Measurements from ENCODE around the gene DLGAP1. TPM values are rescaled to one million over a fixed set of nuclear protein-coding genes. Genes with fewer than 3 reads are reported as not detected.

Gene DLGAP1
- total and polyA plus RNA-seq, 9 donors, result 2.0 to 42.7 (median 3.8) TPM

DNA sequence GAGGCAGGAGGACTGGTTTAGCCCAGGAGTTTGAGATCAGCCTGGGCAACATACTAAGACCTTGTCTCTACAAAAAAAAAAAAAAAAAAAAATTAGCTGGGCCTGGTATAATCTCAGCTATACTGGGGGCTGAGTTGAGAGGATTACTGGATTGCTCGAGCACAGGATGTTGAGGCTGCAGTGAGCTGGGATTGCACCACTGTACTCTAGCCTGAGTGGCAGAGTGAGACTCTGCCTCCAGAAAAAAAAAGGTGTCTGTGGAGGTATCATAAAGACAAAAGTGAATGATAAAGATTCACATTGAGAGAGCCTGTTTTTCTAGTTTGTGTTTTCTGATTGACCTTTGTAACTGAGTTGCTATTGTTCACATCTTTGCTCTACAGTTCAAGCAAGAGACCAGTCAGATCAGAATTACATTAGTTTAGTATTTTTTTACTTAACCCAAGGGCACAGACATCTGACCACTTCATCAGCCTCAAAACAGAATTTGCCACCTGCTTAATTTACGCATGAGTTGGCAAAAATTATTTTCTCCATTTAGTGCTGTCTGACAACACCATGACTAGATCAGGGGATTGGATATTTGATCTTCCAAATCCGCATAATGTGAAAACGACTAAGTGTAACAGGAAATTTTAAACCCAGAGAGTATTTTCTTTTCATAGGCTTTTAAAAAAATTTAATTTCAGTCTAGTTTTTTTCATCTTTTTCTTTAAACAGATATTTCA, 734.1 kb downstream of the DLGAP1 start:
- Histone ChIP-seq H3K4me1 (ENCODE audit: insufficient read depth) (peaks cover 2% of the 10 kb centered on the region), H3K27me3 (no peaks in the 10 kb centered on the region), H3K9me3 (no peaks in the 10 kb centered on the region), H3K36me3 (no peaks in the 10 kb centered on the region), H3K27ac (no peak overlapping the region), H3K4me3 (no peak overlapping the region)
- WGBS, 3 donors, result 92 to 94% (median 92%) methylated on average over 4 of the region's 4 CpGs
- no peak for DNase-seq
- TF ChIP-seq POLR2A (IDR thresholded peaks at IDR 0.05) (no peak), EP300 (IDR thresholded peaks at IDR 0.05) (no peak)
- TF ChIP-seq, protein P1, sequence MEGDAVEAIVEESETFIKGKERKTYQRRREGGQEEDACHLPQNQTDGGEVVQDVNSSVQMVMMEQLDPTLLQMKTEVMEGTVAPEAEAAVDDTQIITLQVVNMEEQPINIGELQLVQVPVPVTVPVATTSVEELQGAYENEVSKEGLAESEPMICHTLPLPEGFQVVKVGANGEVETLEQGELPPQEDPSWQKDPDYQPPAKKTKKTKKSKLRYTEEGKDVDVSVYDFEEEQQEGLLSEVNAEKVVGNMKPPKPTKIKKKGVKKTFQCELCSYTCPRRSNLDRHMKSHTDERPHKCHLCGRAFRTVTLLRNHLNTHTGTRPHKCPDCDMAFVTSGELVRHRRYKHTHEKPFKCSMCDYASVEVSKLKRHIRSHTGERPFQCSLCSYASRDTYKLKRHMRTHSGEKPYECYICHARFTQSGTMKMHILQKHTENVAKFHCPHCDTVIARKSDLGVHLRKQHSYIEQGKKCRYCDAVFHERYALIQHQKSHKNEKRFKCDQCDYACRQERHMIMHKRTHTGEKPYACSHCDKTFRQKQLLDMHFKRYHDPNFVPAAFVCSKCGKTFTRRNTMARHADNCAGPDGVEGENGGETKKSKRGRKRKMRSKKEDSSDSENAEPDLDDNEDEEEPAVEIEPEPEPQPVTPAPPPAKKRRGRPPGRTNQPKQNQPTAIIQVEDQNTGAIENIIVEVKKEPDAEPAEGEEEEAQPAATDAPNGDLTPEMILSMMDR (IDR thresholded peaks at IDR 0.05), result no peak
- intact Hi-C loops (cut with DNase I), result no loop called here

DNA sequence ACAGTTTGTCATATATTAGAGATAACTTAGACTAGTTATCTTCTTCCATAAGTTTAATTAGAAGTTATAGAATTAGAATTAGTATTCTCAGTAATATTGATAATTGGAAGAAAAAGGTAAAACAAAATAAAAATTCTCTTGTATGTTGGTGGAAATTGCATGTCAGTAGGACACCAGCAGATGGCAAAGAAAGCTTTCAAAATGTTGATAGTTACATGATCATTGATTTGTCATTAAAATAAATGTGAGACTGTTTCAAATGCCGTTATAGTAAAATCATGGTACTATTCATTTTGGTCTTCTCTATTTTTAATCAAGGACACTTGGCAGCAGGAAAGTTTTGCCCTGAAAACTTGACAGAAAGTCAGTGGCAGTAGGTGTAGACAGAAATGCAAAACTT, 734.9 kb downstream of the DLGAP1 start:
- Histone ChIP-seq H3K36me3 (no peaks in the 10 kb centered on the region), H3K27me3 (no peaks in the 10 kb centered on the region), H3K4me3 (no peak overlapping the region), H3K27ac (no peak overlapping the region), H3K9me3 (no peaks in the 10 kb centered on the region), H3K4me1 (ENCODE audit: insufficient read depth) (peaks cover 2% of the 10 kb centered on the region)
- no peak for TF ChIP-seq POLR2A (IDR thresholded peaks at IDR 0.05)
- TF ChIP-seq, protein P1 (IDR thresholded peaks at IDR 0.05), result no peak
- TF ChIP-seq EP300 (IDR thresholded peaks at IDR 0.05), result no peak
- WGBS, 3 donors, result 81 to 94% (median 85%) methylated on average over 1 of the region's 1 CpG
- intact Hi-C loops (cut with DNase I), result no loop called here
- no peak for DNase-seq

DNA sequence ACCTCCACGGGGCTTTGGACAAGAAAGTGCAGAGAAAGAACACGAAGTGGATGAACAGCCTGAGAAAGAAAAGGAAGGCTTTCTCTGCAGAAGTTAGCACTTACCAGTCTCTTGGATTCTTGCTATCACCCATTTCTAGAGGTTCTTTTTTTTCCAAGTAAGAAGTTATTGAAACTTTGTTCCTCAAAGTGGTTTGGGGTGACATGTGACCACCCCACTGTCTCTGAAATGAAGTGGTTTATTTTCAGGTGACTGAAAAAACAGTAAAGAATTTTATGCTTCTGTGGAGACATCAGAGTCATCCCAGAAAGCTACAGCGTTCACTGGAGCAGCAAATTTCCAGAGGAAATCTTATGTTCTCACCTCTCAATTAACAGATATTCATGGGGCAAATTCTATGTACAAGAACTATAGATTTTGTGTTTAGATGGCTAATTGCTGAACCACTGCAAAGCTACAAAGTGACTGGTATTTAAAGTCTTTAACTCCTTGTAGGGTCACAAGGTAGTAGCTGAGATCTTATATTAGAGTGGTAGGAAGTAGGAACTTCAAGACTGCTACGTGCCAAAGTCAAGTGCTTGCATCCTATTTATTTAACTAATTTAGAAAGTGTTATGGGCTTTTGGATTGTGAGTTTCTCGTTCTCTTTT, 737.6 kb downstream of the DLGAP1 start:
- no peaks in the 10 kb centered on the region for H3K9me3 ChIP-seq
- no peak for DNase-seq
- H3K27me3 ChIP-seq, result no peaks in the 10 kb centered on the region
- no peaks in the 10 kb centered on the region for H3K4me1 ChIP-seq (ENCODE audit: insufficient read depth)
- intact Hi-C loops (cut with DNase I), result no loop called here
- no peak overlapping the region for H3K4me3 ChIP-seq
- H3K36me3 ChIP-seq, result no peaks in the 10 kb centered on the region
- H3K27ac ChIP-seq, result no peak overlapping the region
- TF ChIP-seq EP300 (IDR thresholded peaks at IDR 0.05) (no peak), POLR2A (IDR thresholded peaks at IDR 0.05) (no peak)
- TF ChIP-seq, protein P1 (IDR thresholded peaks at IDR 0.05), result no peak
- WGBS, 3 donors, result 66 to 83% (median 69%) methylated on average over 5 of the region's 5 CpGs

DNA sequence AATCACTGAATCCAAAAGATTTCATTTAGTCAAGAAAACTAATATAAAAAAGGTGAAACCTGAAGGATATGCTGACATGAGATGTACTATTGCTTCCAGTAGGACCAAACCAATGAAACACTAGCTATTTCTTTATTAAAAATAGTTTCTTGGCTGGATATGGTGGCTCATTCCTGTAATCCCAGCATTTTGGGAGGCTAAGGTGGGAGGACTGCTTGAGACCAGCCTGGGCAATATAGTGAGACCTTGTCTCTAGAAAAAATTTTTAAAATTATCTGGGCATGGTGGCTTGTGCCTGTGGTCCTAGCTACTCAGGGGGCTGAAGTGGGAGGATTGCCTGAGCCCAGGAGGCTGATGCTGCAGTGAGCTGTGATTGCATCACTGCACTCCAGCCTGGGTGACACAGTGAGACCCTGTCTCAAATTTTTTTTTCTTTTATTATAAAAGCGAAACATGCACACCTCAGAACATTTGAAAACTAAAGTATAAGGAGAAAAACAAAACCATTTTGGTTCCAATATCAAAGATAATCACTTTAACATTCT, 738.9 kb downstream of the DLGAP1 start:
- no peak overlapping the region for H3K27ac ChIP-seq
- WGBS, 3 donors, result 91 to 100% (median 98%) methylated on average over 1 of the region's 1 CpG
- no peaks in the 10 kb centered on the region for H3K9me3 ChIP-seq
- DNase-seq, result no peak
- H3K4me3 ChIP-seq, result no peak overlapping the region
- H3K4me1 ChIP-seq (ENCODE audit: insufficient read depth), result no peaks in the 10 kb centered on the region
- TF ChIP-seq POLR2A (IDR thresholded peaks at IDR 0.05), result no peak
- TF ChIP-seq, protein P1 (IDR thresholded peaks at IDR 0.05), result no peak
- intact Hi-C loops (cut with DNase I), result no loop called here
- H3K27me3 ChIP-seq, result no peaks in the 10 kb centered on the region
- no peaks in the 10 kb centered on the region for H3K36me3 ChIP-seq
